Cardiac muscle cell (in vitro differentiated cells and primary cell): ENCODE data around the gene MGAT5B. TPM values are rescaled to one million over a fixed set of nuclear protein-coding genes. Genes with fewer than 3 reads are reported as not detected.

ENCODE experiments used
- DNase-seq, 2 donors: peaks; one replicate each; pipeline versions ENCODE4 v3.0.0 to v3.0.0-alpha.2; 2010 to 2017; ENCODE audit warnings: low read depth in 1 of 2, low spot score in 1 of 2
- H3K27ac ChIP-seq: fragments of 200-600 bp; sonication (generic); 2 replicates; pipeline ENCODE4 v1.5.1; 2016
- H3K27me3 ChIP-seq: fragments of 200-600 bp; sonication (generic); 2 replicates; pipeline ENCODE4 v1.6.0; 2016; ENCODE audit warnings: control low read depth
- H3K36me3 ChIP-seq: fragments of 200-600 bp; sonication (generic); 2 replicates; pipeline ENCODE4 v1.5.1; 2016; ENCODE audit warnings: control low read depth
- H3K4me1 ChIP-seq: fragments of 200-600 bp; sonication (generic); 2 replicates; pipeline ENCODE4 v1.8.1; 2017; ENCODE audit warnings: low read depth, mild to moderate bottlenecking, mixed run types
- H3K4me3 ChIP-seq: fragments of 200-600 bp; sonication (generic); 2 replicates; pipeline ENCODE4 v1.5.1; 2016; ENCODE audit warnings: mild to moderate bottlenecking
- H3K9me3 ChIP-seq: fragments of 200-600 bp; sonication (generic); 2 replicates; pipeline ENCODE4 v1.5.1; 2017; ENCODE audit warnings: low read depth, mild to moderate bottlenecking, control low read depth
- polyA plus RNA-seq: library from polyadenylated mRNA; unstranded; fragments of >200 nt; fragmentation: Nextera tagmentation; extraction: Ambion mirVana; gene quantifications from 2 replicates; pipeline ENCODE4 v1.2.1, GENCODE V29; 2016
- total RNA-seq: library from RNA; depleted of rRNA; stranded (reverse); fragments of >200 nt; gene quantifications from 2 replicates; pipeline ENCODE4 v1.2.3, GENCODE V29; 2016
- TF ChIP-seq, protein P1 (sequence below): IDR thresholded peaks from 2 replicates; pipeline ENCODE4 v1.5.1; 2012; ENCODE audit warnings: low read depth, mild to moderate bottlenecking, low read length

The MGAT5B gene
- total and polyA plus RNA-seq, 2 experiments from 2014 or later = 0.48 to 0.86 TPM

DNA sequence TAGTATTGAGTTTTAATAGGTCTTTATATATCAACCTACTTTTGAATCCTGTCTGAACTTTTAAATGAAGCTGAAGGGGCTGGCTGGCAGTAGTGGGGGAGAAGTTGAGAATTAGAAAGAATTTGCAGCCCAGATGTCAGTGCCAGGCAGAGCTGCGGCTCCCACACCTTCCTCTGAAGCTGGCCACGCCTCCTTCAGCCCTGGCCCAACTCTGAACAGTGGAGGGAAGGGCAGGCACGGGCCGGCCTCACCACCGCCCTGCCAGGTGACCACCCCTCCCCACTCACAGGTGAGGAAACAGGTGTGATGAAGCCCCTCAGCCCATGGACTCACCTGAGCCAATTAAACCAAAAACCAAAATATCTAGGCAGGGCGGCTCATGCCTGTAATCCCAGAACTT, 87.0 kb downstream of the MGAT5B start:
- DNase-seq = no peak
- Histone ChIP-seq H3K4me3 (no peak overlapping the region), H3K27ac (no peak overlapping the region), H3K4me1 (peaks cover 7% of the 10 kb centered on the region), H3K27me3 (no peaks in the 10 kb centered on the region), H3K36me3 (no peaks in the 10 kb centered on the region), H3K9me3 (no peaks in the 10 kb centered on the region)
- TF ChIP-seq, protein P1, sequence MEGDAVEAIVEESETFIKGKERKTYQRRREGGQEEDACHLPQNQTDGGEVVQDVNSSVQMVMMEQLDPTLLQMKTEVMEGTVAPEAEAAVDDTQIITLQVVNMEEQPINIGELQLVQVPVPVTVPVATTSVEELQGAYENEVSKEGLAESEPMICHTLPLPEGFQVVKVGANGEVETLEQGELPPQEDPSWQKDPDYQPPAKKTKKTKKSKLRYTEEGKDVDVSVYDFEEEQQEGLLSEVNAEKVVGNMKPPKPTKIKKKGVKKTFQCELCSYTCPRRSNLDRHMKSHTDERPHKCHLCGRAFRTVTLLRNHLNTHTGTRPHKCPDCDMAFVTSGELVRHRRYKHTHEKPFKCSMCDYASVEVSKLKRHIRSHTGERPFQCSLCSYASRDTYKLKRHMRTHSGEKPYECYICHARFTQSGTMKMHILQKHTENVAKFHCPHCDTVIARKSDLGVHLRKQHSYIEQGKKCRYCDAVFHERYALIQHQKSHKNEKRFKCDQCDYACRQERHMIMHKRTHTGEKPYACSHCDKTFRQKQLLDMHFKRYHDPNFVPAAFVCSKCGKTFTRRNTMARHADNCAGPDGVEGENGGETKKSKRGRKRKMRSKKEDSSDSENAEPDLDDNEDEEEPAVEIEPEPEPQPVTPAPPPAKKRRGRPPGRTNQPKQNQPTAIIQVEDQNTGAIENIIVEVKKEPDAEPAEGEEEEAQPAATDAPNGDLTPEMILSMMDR = no peak

DNA sequence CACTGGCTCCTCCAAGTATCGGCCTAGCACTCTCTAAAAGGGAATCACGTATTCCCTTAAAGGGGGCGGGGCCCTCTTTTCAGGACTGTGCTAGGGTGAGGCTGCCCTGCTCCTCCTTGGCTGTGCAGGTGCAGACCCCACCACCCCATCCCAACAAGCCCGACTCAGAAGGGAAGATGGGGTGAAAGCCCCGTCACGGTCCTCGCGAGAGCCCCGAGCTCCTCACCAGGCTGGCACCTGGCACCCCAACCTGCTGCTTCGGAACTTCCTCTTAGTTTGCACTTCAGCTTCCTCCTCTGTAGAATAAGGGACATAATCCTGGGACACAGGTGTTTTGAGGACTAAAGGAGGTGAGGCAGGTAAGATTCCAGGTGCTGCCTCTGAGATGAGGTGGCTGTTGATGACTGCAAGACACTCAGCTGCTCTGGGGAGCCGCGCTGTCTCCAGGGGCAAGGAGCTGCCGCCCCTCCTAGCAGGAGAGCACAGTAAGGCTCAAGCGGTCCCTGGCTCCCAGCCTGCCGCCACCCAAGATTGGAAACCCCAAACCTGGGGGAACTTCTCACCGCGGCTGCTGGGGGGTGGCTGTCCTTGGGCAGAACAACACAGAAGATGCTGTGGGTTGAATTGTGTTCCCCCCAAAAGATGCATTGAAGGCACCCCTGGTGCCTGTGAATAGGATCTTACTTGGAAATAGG, 88.8 kb downstream of the MGAT5B start:
- H3K36me3 ChIP-seq = no peaks in the 10 kb centered on the region
- H3K9me3 ChIP-seq = no peaks in the 10 kb centered on the region
- DNase-seq = no peak
- no peak overlapping the region for H3K4me3 ChIP-seq
- no peak overlapping the region for H3K27ac ChIP-seq
- no peaks in the 10 kb centered on the region for H3K27me3 ChIP-seq
- H3K4me1 ChIP-seq = peaks cover 7% of the 10 kb centered on the region
- TF ChIP-seq, protein P1 = no peak

DNA sequence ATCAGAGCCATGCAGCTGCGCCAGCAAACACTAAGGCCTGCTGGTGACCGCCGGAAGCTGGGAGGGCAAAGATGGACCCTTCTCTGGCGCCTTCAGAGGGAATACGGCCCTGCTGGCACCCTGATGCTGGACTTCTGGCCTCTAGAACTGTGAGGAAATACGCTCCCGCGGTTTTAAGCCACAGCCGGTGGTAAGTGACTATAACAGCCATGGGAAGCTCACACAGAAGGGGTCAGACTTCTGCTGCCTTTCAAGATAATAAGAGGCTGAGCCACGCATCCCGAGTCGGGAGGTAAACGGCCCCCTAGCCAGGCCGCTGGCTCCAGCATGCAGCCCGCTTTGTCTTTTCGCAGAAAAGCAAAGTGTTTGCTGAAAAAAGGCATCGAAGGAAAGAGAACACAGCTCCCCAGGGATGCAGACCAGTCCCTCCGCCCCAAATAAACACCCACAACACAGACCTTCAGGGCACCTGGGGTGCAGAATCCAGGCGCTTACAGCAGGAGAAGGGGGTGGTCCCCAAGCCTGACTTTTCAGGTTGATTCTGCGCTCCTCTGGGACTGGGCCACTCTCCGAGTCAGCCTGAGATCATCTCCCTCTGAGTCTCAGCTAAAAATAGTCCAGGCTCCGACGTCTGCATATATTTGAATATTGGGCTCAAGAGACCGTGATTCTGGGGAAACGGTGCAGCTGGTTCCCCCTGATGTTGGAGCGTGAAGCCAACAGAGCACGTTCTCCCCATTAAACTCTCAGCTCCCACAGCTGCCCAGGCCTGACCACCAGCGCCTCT, 89.7 kb downstream of the MGAT5B start:
- Histone ChIP-seq H3K27me3 (no peaks in the 10 kb centered on the region), H3K4me1 (peaks cover 7% of the 10 kb centered on the region), H3K36me3 (no peaks in the 10 kb centered on the region), H3K9me3 (no peaks in the 10 kb centered on the region), H3K27ac (no peak overlapping the region), H3K4me3 (no peak overlapping the region)
- TF ChIP-seq, protein P1 = no peak
- peak; percentile 21 to 22 for DNase-seq

DNA sequence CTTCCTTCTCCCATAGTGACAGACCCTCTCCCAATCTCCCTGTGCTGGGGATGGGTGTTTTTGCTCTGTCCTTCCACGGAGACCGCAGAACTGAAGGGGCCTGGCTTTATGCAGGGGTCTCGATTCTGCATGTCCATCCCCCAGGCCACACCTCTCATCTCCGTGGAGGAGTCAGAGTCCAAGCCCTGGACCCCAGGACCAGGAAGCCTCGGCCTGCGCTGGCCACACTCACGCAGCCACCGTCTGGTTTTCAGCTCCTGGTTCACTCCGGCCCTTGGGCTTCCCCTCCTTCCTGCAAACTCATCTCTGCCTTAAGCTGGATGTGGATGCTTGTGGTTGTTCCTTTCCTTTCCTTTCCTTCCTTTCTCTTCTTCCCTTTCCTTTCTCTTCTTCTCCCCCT, 90.8 kb downstream of the MGAT5B start:
- Histone ChIP-seq H3K27me3 (no peaks in the 10 kb centered on the region), H3K36me3 (no peaks in the 10 kb centered on the region), H3K27ac (no peak overlapping the region), H3K9me3 (no peaks in the 10 kb centered on the region), H3K4me3 (no peak overlapping the region), H3K4me1 (peaks cover 7% of the 10 kb centered on the region)
- DNase-seq = no peak
- TF ChIP-seq, protein P1 = no peak

DNA sequence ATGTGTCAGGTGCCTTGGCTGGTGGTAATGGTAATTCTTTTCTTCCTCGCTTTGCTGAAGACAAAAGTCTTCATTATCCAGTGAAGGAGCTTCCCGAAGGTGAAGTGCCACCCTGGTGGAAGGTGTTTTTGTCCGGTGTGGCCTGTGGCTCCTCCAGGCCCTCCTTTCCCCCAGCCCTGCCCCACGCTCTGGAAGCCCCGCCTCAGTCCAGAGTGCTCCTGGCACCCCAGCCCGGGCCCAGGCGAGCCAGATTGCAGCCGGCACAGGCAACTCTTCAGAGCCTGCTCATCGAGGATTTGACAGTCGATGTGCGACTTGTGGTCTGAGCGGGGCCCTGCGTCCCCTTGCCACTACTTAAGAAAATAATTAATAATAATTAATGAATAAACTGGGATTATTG, 93.7 kb downstream of the MGAT5B start:
- Histone ChIP-seq H3K27ac (no peak overlapping the region), H3K4me1 (peaks cover 7% of the 10 kb centered on the region), H3K9me3 (no peaks in the 10 kb centered on the region), H3K27me3 (no peaks in the 10 kb centered on the region), H3K4me3 (no peak overlapping the region), H3K36me3 (no peaks in the 10 kb centered on the region)
- TF ChIP-seq, protein P1 = no peak
- no peak for DNase-seq
